ENCODE measurements around the gene H1-8. TPM values are rescaled to one million over a fixed set of nuclear protein-coding genes. Genes with fewer than 3 reads are reported as not detected.

Gene H1-8
- total and polyA plus RNA-seq, 9 donors, result not detected

DNA sequence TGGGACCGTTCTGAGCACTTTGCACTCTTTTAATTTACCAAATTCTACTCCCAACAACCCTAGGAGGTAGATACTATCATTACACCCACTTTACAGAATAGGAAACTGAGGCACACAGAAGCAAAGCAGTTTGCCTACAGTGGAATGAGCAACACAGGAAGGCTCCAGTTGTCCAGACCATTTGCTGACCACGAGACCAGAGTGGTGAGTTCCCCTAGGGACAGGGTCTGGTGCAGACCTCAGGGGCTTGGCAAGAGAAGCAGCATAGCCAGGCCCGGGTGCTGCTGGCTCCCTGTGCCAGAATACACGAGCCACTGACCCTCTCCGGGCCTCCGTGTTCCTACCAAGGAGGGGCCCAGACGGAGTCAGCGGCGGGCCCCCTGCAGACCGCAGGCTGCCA, 37.0 kb downstream of the H1-8 start:
- Histone ChIP-seq H3K36me3 (ENCODE audit: control insufficient read depth, insufficient read depth, low read length) (peaks cover 62% of the 10 kb centered on the region), H3K4me3 (ENCODE audit: low read length) (no peak overlapping the region), H3K27me3 (ENCODE audit: control insufficient read depth, insufficient read depth, low read length) (no peaks in the 10 kb centered on the region), H3K9me3 (replicated peaks; ENCODE audit: control insufficient read depth, low read depth, low read length) (no peaks in the 10 kb centered on the region), H3K27ac (ENCODE audit: low read length) (no peak overlapping the region), H3K4me1 (ENCODE audit: control insufficient read depth, insufficient read depth, low read length) (peaks cover 39% of the 10 kb centered on the region)
- DNase-seq, result no peak
- 78% methylated on average over 9 of the region's 10 CpGs for WGBS (ENCODE audit: insufficient coverage)

GRCh38 chr3:129581623-129582022, 38.6 kb downstream of the H1-8 start:
- no peak overlapping the region for H3K4me3 ChIP-seq (ENCODE audit: low read length)
- no peaks in the 10 kb centered on the region for H3K9me3 ChIP-seq (replicated peaks; ENCODE audit: control insufficient read depth, low read depth, low read length)
- no peak for DNase-seq
- WGBS (ENCODE audit: insufficient coverage), result 82% methylated on average over 3 of the region's 8 CpGs
- no peak overlapping the region for H3K27ac ChIP-seq (ENCODE audit: low read length)
- peaks cover 66% of the 10 kb centered on the region for H3K36me3 ChIP-seq (ENCODE audit: control insufficient read depth, insufficient read depth, low read length)
- peaks cover 26% of the 10 kb centered on the region for H3K4me1 ChIP-seq (ENCODE audit: control insufficient read depth, insufficient read depth, low read length)
- no peaks in the 10 kb centered on the region for H3K27me3 ChIP-seq (ENCODE audit: control insufficient read depth, insufficient read depth, low read length)

DNA sequence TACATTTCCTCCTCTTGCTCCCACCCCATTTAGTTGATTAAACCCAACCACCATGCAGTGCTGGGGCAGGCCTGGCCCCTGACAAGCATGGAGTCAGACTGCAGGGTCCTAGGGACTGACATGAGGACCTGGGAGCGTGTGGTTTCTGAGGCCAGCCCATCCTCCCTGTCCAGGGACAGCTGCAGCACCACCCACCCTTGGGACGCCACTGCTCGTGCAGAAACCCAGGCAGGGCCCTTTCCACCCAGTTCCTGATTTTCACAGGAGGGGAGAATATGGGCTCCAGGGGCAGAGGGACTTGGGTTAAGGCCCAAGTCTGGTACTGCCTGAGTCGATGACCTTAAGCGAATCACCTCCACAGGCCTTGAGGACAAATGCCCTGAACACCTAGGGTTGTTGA, 39.8 kb downstream of the H1-8 start:
- DNase-seq, result no peak
- Histone ChIP-seq H3K4me1 (ENCODE audit: control insufficient read depth, insufficient read depth, low read length) (peaks cover 20% of the 10 kb centered on the region), H3K9me3 (replicated peaks; ENCODE audit: control insufficient read depth, low read depth, low read length) (no peaks in the 10 kb centered on the region), H3K4me3 (ENCODE audit: low read length) (no peak overlapping the region), H3K36me3 (ENCODE audit: control insufficient read depth, insufficient read depth, low read length) (peaks cover 66% of the 10 kb centered on the region), H3K27me3 (ENCODE audit: control insufficient read depth, insufficient read depth, low read length) (no peaks in the 10 kb centered on the region), H3K27ac (ENCODE audit: low read length) (no peak overlapping the region)
- WGBS (ENCODE audit: insufficient coverage), result 63% methylated on average over 1 of the region's 5 CpGs

GRCh38 chr3:129583289-129583688, 40.3 kb downstream of the H1-8 start:
- WGBS (ENCODE audit: insufficient coverage), result 67% methylated on average over 6 of the region's 9 CpGs
- no peak for DNase-seq
- no peaks in the 10 kb centered on the region for H3K9me3 ChIP-seq (replicated peaks; ENCODE audit: control insufficient read depth, low read depth, low read length)
- H3K4me3 ChIP-seq (ENCODE audit: low read length), result no peak overlapping the region
- H3K27me3 ChIP-seq (ENCODE audit: control insufficient read depth, insufficient read depth, low read length), result no peaks in the 10 kb centered on the region
- H3K27ac ChIP-seq (ENCODE audit: low read length), result no peak overlapping the region
- H3K4me1 ChIP-seq (ENCODE audit: control insufficient read depth, insufficient read depth, low read length), result peaks cover 15% of the 10 kb centered on the region
- peaks cover 66% of the 10 kb centered on the region for H3K36me3 ChIP-seq (ENCODE audit: control insufficient read depth, insufficient read depth, low read length)

DNA sequence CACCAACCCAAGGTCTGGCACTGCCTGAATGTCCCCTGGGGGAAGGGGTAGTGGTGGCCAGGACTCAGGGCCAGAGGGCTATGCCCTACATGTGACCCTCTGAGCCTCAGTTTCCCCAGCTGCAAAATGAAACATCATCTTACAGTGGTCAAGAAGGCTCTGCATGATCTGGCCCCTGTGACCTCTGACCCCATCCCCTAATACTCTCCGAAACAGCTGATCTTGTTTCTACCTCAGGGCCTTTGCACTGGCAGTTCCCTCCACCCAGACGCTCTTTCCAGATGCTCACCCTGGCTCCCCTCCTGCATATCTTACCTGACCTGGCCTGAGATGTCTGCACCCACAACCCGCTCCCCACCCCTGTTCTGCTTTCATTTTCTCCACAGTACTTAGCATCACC, 41.7 kb downstream of the H1-8 start:
- Histone ChIP-seq H3K9me3 (replicated peaks; ENCODE audit: control insufficient read depth, low read depth, low read length) (no peaks in the 10 kb centered on the region), H3K36me3 (ENCODE audit: control insufficient read depth, insufficient read depth, low read length) (peaks cover 69% of the 10 kb centered on the region), H3K4me3 (ENCODE audit: low read length) (no peak overlapping the region), H3K27ac (ENCODE audit: low read length) (no peak overlapping the region), H3K4me1 (ENCODE audit: control insufficient read depth, insufficient read depth, low read length) (peaks cover 11% of the 10 kb centered on the region), H3K27me3 (ENCODE audit: control insufficient read depth, insufficient read depth, low read length) (no peaks in the 10 kb centered on the region)
- no peak for DNase-seq
- 81% methylated on average over 3 of the region's 3 CpGs for WGBS (ENCODE audit: insufficient coverage)

DNA sequence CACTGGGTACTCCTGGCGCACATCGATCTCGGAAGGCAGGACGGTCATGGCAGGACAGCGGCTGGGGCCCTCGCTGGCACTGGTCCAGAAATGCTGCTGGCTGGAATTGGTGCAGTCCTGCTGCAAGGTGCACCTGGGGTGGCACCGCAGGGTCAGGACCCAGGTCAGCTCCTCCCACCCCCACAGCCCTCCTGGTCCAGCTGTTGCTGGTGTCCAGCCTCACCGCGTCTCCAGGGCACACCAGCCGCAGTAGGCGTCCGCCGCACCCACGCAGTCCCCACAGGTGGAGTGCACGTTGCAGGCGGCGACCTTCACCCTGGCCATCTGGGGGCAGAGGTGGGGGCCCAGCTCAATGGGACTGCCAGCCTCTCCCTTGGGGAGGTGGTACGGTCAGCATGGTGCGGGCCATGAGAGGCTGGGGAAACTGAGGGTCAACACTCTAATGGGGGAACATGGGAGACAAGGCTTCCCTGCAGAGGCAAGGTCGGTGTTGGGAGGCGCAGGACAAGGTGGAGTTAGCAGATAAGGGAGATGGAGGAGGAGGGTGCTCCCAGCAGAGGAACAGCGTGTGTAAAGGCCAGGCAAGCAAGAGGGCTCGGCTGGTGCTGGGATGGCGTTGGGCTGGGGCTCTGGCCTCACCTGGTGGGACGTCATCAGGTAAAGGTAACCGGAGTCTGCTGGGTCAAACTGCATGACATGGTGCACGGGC, 43.1 kb downstream of the H1-8 start:
- Histone ChIP-seq H3K9me3 (replicated peaks; ENCODE audit: control insufficient read depth, low read depth, low read length) (no peaks in the 10 kb centered on the region), H3K27ac (ENCODE audit: low read length) (no peak overlapping the region), H3K36me3 (ENCODE audit: control insufficient read depth, insufficient read depth, low read length) (peaks cover 61% of the 10 kb centered on the region), H3K27me3 (ENCODE audit: control insufficient read depth, insufficient read depth, low read length) (no peaks in the 10 kb centered on the region), H3K4me3 (ENCODE audit: low read length) (no peak overlapping the region), H3K4me1 (ENCODE audit: control insufficient read depth, insufficient read depth, low read length) (peaks cover 18% of the 10 kb centered on the region)
- WGBS (ENCODE audit: insufficient coverage), result 92% methylated on average over 18 of the region's 27 CpGs
- DNase-seq, result no peak

- Histone ChIP-seq H3K4me1 (ENCODE audit: control insufficient read depth, insufficient read depth, low read length) (peaks cover 22% of the 10 kb centered on the region), H3K4me3 (ENCODE audit: low read length) (no peak overlapping the region), H3K27ac (ENCODE audit: low read length) (no peak overlapping the region), H3K9me3 (replicated peaks; ENCODE audit: control insufficient read depth, low read depth, low read length) (no peaks in the 10 kb centered on the region), H3K27me3 (ENCODE audit: control insufficient read depth, insufficient read depth, low read length) (no peaks in the 10 kb centered on the region), H3K36me3 (ENCODE audit: control insufficient read depth, insufficient read depth, low read length) (peaks cover 56% of the 10 kb centered on the region)
- no peak for DNase-seq
- WGBS (ENCODE audit: insufficient coverage), result 62% methylated on average over 10 of the region's 17 CpGs
Observed at GRCh38 chr3:129586746-129587430, 43.9 kb downstream of the H1-8 start.

DNA sequence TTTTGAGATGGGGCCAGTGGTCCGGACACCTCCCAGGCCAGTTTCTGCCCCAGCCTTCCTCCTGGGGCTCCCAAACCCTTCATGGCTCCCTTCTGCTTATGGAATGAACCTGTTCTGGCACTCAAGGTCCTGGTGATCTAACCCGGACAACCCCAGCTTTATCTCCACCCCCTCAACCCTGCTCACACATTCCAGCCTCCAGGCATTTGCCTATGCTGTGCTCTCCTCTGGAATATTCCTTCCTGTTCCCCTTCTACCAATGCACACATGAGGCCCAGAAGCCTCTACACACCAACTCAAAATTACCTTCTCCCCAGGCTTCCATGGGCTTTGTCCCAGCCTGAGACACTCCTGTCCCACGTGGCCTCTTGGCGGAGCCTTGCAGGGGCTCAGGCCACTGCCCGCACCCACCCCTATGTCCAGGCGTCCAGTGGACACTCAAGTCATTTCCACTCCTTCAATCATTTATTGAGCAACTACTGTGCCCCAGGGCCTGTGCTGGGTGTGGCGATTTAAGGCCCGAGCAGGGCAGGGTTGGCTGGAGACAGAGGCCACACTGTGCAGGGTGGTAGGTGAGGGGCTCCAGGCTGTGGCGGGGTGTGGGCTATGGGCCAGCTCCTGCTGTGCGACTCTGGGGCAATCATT, 44.7 kb downstream of the H1-8 start:
- Histone ChIP-seq H3K4me1 (ENCODE audit: control insufficient read depth, insufficient read depth, low read length) (peaks cover 30% of the 10 kb centered on the region), H3K27me3 (ENCODE audit: control insufficient read depth, insufficient read depth, low read length) (no peaks in the 10 kb centered on the region), H3K4me3 (ENCODE audit: low read length) (no peak overlapping the region), H3K36me3 (ENCODE audit: control insufficient read depth, insufficient read depth, low read length) (peaks cover 48% of the 10 kb centered on the region), H3K27ac (ENCODE audit: low read length) (no peak overlapping the region), H3K9me3 (replicated peaks; ENCODE audit: control insufficient read depth, low read depth, low read length) (no peaks in the 10 kb centered on the region)
- 81% methylated on average over 9 of the region's 10 CpGs for WGBS (ENCODE audit: insufficient coverage)
- DNase-seq, result no peak

- WGBS (ENCODE audit: insufficient coverage), result 70% methylated on average over 5 of the region's 8 CpGs
- no peak overlapping the region for H3K27ac ChIP-seq (ENCODE audit: low read length)
- H3K27me3 ChIP-seq (ENCODE audit: control insufficient read depth, insufficient read depth, low read length), result no peaks in the 10 kb centered on the region
- H3K36me3 ChIP-seq (ENCODE audit: control insufficient read depth, insufficient read depth, low read length), result peaks cover 30% of the 10 kb centered on the region
- no peak for DNase-seq
- no peaks in the 10 kb centered on the region for H3K9me3 ChIP-seq (replicated peaks; ENCODE audit: control insufficient read depth, low read depth, low read length)
- H3K4me1 ChIP-seq (ENCODE audit: control insufficient read depth, insufficient read depth, low read length), result peaks cover 52% of the 10 kb centered on the region
- H3K4me3 ChIP-seq (ENCODE audit: low read length), result no peak overlapping the region
Observed at GRCh38 chr3:129590215-129590614, 47.2 kb downstream of the H1-8 start.

GRCh38 chr3:129591932-129592331, 49.0 kb downstream of the H1-8 start:
- no peaks in the 10 kb centered on the region for H3K9me3 ChIP-seq (replicated peaks; ENCODE audit: control insufficient read depth, low read depth, low read length)
- H3K27me3 ChIP-seq (ENCODE audit: control insufficient read depth, insufficient read depth, low read length), result no peaks in the 10 kb centered on the region
- H3K4me3 ChIP-seq (ENCODE audit: low read length), result no peak overlapping the region
- no peak for DNase-seq
- H3K4me1 ChIP-seq (ENCODE audit: control insufficient read depth, insufficient read depth, low read length), result peaks cover 69% of the 10 kb centered on the region
- H3K36me3 ChIP-seq (ENCODE audit: control insufficient read depth, insufficient read depth, low read length), result peaks cover 14% of the 10 kb centered on the region
- H3K27ac ChIP-seq (ENCODE audit: low read length), result peak overlapping the region; percentile 92
- WGBS (ENCODE audit: insufficient coverage), result 31% methylated on average over 2 of the region's 8 CpGs
